GM12878 (cell line): ENCODE measurements around the gene TTI1. TPM values are rescaled to one million over a fixed set of nuclear protein-coding genes. Genes with fewer than 3 reads are reported as not detected.

Experiments used
- ATAC-seq: fragments of 200-7000 bp; cut with Tn5 transposase; 3 replicates; pipeline ENCODE4 v1.9.1; 2020; ENCODE audit warnings: mild to moderate bottlenecking, moderate library complexity
- BruUV-seq: library from RNA; stranded (reverse); fragments of 400-500 nt; replicated peaks from 2 replicates; lab custom pipeline; 2021; lab: Mats Ljungman, UMichigan
- CTCF ChIA-PET: fragments of 300-600 bp; sonication (Branson Sonifier 250); formaldehyde crosslinking; extraction: SDS; loops from one replicate; lab custom pipeline; 2021; ENCODE audit warnings: inconsistent platforms; lab: Yijun Ruan, JAX
- POLR2A ChIA-PET: fragments of 350-600 bp; formaldehyde crosslinking; extraction: SDS; loops from one replicate; lab custom pipeline; 2021; ENCODE audit warnings: inconsistent platforms; lab: Charles Lee
- RAD21 ChIA-PET: fragments of 300-600 bp; sonication (Branson Sonifier 250); formaldehyde crosslinking; loops from one replicate; lab custom pipeline; 2023; ENCODE audit warnings: antibody characterized with exemption; ENCODE audit not compliant: unreplicated experiment; lab: Charles Lee
- SMC1A ChIA-PET: fragments of 300-600 bp; sonication (Branson Sonifier 250); formaldehyde crosslinking; loops from one replicate; lab custom pipeline; 2023; ENCODE audit not compliant: unreplicated experiment, uncharacterized antibody; lab: Charles Lee
- DNase-seq: peaks from one replicate; pipeline ENCODE4 v3.0.0-alpha.2; 2011; ENCODE audit warnings: low read depth, low spot score
- FAIRE-seq: peaks from 3 replicates; lab custom pipeline; 2011; peaks lifted over from hg19 to GRCh38; lab: Jason Lieb, UNC
- H2AFZ ChIP-seq: 2 replicates; pipeline ENCODE4 v1.6.0; 2011; ENCODE audit warnings: low read depth, low read length, control low read depth; ENCODE audit not compliant: control insufficient read depth
- H3K27ac ChIP-seq: 2 replicates; pipeline ENCODE4 v1.5.1; 2011; ENCODE audit warnings: control low read depth; ENCODE audit not compliant: control insufficient read depth, insufficient read depth
- H3K27me3 ChIP-seq, 2 experiments: replicated peaks in 1 of 2; 2 replicates each; pipeline versions ENCODE4 v1.6.0 to v1.6.1; 2011; ENCODE audit warnings: low read length in 1 of 2; ENCODE audit not compliant: control insufficient read depth in 2 of 2, insufficient read depth in 2 of 2
- H3K36me3 ChIP-seq, 2 experiments: 2 replicates each; pipeline ENCODE4 v1.5.1; 2011; ENCODE audit warnings: low read length in 1 of 2; ENCODE audit not compliant: control insufficient read depth in 2 of 2, insufficient read depth in 2 of 2
- H3K4me1 ChIP-seq: 2 replicates; pipeline ENCODE4 v1.6.1; 2011; ENCODE audit warnings: mild to moderate bottlenecking, low read length, moderate library complexity, mixed read lengths; ENCODE audit not compliant: control insufficient read depth, insufficient read depth
- H3K4me2 ChIP-seq: 2 replicates; pipeline ENCODE4 v1.6.0; 2011; ENCODE audit warnings: control low read depth; ENCODE audit not compliant: control insufficient read depth, insufficient read depth
- H3K4me3 ChIP-seq: fragments of 200-600 bp; sonication (generic); 2 replicates; pipeline ENCODE4 v1.5.1; 2016
- H3K79me2 ChIP-seq: 2 replicates; pipeline ENCODE4 v1.6.0; 2011; ENCODE audit warnings: low read length; ENCODE audit not compliant: control insufficient read depth, insufficient read depth
- H3K9ac ChIP-seq: 2 replicates; pipeline ENCODE4 v1.8.0; 2011; ENCODE audit warnings: low read length, control low read depth, mixed read lengths; ENCODE audit not compliant: control insufficient read depth, insufficient read depth
- H3K9me3 ChIP-seq: replicated peaks from 3 replicates; pipeline ENCODE4 v1.5.1; 2011; ENCODE audit warnings: mild to moderate bottlenecking, low read length; ENCODE audit not compliant: control insufficient read depth, insufficient read depth
- H4K20me1 ChIP-seq: 2 replicates; pipeline ENCODE4 v1.6.0; 2011; ENCODE audit not compliant: control insufficient read depth, insufficient read depth
- IKZF1 ChIP-seq: fragments of 450-650 bp; conservative IDR thresholded peaks from 2 replicates; pipeline ENCODE4 v1.6.1; 2017; ENCODE audit warnings: antibody characterized with exemption, mild to moderate bottlenecking
- MEF2B ChIP-seq: fragments of 450-650 bp; IDR thresholded peaks from 2 replicates; pipeline ENCODE4 v1.6.1; 2018; ENCODE audit warnings: mild to moderate bottlenecking, moderate library complexity; ENCODE audit not compliant: partially characterized antibody, poor library complexity, severe bottlenecking
- NR2C2 ChIP-seq: IDR thresholded peaks from 2 replicates; pipeline ENCODE4 v1.6.1; 2011; ENCODE audit warnings: borderline replicate concordance, low read depth; ENCODE audit not compliant: control insufficient read depth, insufficient read length
- SMC3 ChIP-seq: IDR thresholded peaks from 2 replicates; pipeline ENCODE4 v1.6.1; 2011; ENCODE audit warnings: low read length, improper control_type of control experiment, borderline replicate concordance
- WGBS: methylation state at CpG from one replicate; pipeline ENCODE4 v1.1.6; 2016; ENCODE audit warnings: low lambda C conversion rate; ENCODE audit not compliant: insufficient replicate concordance, insufficient coverage; ENCODE audit errors: missing lambda C conversion rate; 5-methylcytosine and 5-hydroxymethylcytosine counted together
- in situ Hi-C: fragments of 300-500 bp; cut with MboI; formaldehyde crosslinking; loops from 9 replicates; pipeline ENCODE4 v1.14.3; 2018; ENCODE audit warnings: mixed read lengths
- intact Hi-C: fragments of 100-400 bp; cut with micrococcal nuclease; formaldehyde crosslinking; loops from one replicate; pipeline ENCODE4 v1.14.2; 2022; ENCODE audit not compliant: unreplicated experiment
- polyA plus RNA-seq, 11 experiments: library from polyadenylated mRNA; depleted of rRNA in 4 of 11; unstranded in 6 of 11; stranded (reverse) in 5 of 11; fragments of >200 nt; fragmentation: Nextera tagmentation in 4 of 11; fragmentation: Illumina TruSeq in 1 of 11; extraction: Ambion mirVana in 4 of 11; extraction: Trizol in 1 of 11; gene quantifications; 1 replicate in 1 of 11; 2 replicates in 10 of 11; pipeline versions ENCODE4 v1.2.1 to v1.2.3, GENCODE V29; 2011 to 2016; ENCODE audit warnings: inconsistent platforms in 2 of 11, missing spikeins in 2 of 11, low read depth in 1 of 11
- total RNA-seq, 4 experiments: library from RNA; depleted of rRNA in 3 of 4; stranded (reverse); fragments of >200 nt in 3 of 4; fragmentation: Illumina TruSeq in 1 of 4; extraction: Trizol in 1 of 4; gene quantifications; 2 replicates each; pipeline versions ENCODE4 v1.2.1 to v1.2.3, GENCODE V29; 2013 to 2021
- TF ChIP-seq, protein P1 (sequence below): IDR thresholded peaks from 2 replicates; pipeline ENCODE4 v1.6.1; 2011; ENCODE audit warnings: borderline replicate concordance, low read depth, mild to moderate bottlenecking, moderate library complexity, mixed read lengths, low read length; ENCODE audit not compliant: insufficient read depth; ENCODE audit errors: extremely low read length
- TF ChIP-seq, protein P2 (sequence below): fragments of 150-350 bp; IDR thresholded peaks from 2 replicates; pipeline ENCODE4 v1.6.1; 2016; ENCODE audit warnings: low read depth, low read length

Gene TTI1
- total and polyA plus RNA-seq, 10 of the 15 experiments (the other 5 are each of a cell fraction or from before 2014, with no cell fraction given) = 5.3 to 44.6 (median 24.9) TPM

DNA sequence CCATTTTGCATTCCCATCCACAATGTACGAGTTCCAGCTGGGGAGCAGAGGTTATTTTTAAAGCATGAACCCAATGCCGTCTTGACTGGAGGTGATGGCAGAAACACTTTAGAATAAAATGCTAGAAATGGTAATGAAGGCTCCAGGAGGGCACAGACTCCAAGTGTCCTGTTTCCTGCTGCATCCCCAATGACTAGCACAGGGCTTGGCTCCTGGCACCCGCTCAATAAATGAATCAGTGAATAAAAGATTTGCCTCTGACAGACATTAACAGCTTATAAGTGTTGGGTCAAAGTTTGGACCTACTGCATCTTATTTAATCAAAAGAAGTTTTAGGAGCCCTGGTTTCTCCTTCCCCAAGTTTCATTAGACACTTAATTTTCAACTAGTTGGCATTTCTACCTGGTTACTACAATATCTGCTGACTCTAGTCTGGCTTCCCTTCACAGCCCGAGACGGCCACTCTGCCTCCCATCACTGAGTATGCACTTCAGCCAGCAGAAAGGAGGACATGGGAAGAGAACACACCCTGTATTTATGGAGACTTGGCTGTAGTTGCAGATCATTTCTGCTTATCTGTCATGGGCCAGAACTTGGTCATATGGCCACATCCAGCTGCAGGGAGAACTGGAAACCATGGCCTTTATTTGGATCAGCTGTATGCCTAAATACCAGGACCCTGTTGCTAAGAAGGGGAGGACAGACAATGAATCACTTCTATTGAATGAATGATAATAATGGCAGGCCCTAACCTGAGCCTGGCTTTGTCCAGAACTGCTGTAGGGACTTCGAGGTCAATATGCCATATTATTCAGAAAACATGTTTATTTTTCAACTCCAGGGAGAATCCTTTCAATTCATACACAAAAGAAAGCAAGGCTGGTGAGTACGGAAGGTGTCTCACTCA lies 63.1 kb downstream of the TTI1 start:
- ChIA-PET RAD21 (no interaction called here), CTCF (no interaction called here), POLR2A (no interaction called here), SMC1A (no interaction called here)
- DNase-seq (no peak), FAIRE-seq (no peak), ATAC-seq (no peak)
- WGBS = 62% methylated on average over 7 of the region's 7 CpGs
- Histone ChIP-seq H3K79me2 (no peaks in the 10 kb centered on the region), H3K27me3 (no peaks in the 10 kb centered on the region), H3K4me3 (no peak overlapping the region), H3K9ac (no peak overlapping the region), H4K20me1 (no peaks in the 10 kb centered on the region), H3K4me2 (no peak overlapping the region), H3K36me3 (no peaks in the 10 kb centered on the region), H3K9me3 (no peaks in the 10 kb centered on the region; the same call in 2 of the 3 replicates), H2AFZ (no peak overlapping the region), H3K4me1 (no peaks in the 10 kb centered on the region; the same call in 1 of the 2 replicates), H3K27ac (no peak overlapping the region)
- intact Hi-C loops = no loop called here
- BruUV-seq = no TSS peak
- in situ Hi-C loops = no loop called here
- TF ChIP-seq, protein P1, sequence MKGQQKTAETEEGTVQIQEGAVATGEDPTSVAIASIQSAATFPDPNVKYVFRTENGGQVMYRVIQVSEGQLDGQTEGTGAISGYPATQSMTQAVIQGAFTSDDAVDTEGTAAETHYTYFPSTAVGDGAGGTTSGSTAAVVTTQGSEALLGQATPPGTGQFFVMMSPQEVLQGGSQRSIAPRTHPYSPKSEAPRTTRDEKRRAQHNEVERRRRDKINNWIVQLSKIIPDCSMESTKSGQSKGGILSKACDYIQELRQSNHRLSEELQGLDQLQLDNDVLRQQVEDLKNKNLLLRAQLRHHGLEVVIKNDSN = no peak
- TF ChIP-seq IKZF1 = no peak
- no peak for TF ChIP-seq SMC3

DNA sequence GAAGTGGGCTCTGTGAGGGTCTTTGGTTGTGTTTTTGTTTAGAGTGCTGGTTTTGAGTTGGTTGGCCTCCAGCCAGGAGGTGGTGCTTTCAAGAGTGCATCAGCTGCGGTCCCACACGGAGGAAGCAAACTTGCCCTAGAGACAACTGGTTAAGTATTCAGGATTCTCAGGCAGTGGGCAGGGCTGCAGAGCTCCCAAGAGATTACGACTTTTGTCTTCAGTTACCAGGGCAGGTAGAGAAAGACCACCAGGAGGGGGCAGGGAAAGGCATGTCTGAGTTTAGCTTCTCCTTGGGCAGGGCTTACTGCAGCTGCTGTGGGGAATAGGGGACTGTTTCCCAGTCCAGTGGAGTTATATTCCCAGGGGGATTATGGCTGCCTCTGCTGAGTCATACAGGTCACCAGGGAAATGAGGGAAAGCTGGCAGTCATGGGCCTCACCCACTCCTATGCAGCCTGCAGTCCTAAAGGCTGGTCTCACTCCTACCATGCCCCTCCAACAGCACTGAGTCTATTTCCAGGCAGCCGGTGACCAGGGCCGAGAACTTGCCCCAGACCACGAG lies 64.3 kb downstream of the TTI1 start:
- Histone ChIP-seq H3K4me3 (no peak overlapping the region), H2AFZ (no peak overlapping the region), H3K27me3 (no peaks in the 10 kb centered on the region), H3K4me2 (no peak overlapping the region), H3K27ac (no peak overlapping the region), H3K9ac (no peak overlapping the region), H3K79me2 (no peaks in the 10 kb centered on the region), H3K9me3 (no peaks in the 10 kb centered on the region; the same call in 2 of the 3 replicates), H4K20me1 (no peaks in the 10 kb centered on the region), H3K4me1 (no peaks in the 10 kb centered on the region; the same call in 1 of the 2 replicates), H3K36me3 (no peaks in the 10 kb centered on the region)
- peak; percentile 10 for TF ChIP-seq MEF2B
- TF ChIP-seq, protein P2, sequence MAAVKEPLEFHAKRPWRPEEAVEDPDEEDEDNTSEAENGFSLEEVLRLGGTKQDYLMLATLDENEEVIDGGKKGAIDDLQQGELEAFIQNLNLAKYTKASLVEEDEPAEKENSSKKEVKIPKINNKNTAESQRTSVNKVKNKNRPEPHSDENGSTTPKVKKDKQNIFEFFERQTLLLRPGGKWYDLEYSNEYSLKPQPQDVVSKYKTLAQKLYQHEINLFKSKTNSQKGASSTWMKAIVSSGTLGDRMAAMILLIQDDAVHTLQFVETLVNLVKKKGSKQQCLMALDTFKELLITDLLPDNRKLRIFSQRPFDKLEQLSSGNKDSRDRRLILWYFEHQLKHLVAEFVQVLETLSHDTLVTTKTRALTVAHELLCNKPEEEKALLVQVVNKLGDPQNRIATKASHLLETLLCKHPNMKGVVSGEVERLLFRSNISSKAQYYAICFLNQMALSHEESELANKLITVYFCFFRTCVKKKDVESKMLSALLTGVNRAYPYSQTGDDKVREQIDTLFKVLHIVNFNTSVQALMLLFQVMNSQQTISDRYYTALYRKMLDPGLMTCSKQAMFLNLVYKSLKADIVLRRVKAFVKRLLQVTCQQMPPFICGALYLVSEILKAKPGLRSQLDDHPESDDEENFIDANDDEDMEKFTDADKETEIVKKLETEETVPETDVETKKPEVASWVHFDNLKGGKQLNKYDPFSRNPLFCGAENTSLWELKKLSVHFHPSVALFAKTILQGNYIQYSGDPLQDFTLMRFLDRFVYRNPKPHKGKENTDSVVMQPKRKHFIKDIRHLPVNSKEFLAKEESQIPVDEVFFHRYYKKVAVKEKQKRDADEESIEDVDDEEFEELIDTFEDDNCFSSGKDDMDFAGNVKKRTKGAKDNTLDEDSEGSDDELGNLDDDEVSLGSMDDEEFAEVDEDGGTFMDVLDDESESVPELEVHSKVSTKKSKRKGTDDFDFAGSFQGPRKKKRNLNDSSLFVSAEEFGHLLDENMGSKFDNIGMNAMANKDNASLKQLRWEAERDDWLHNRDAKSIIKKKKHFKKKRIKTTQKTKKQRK = no peak
- TF ChIP-seq NR2C2 = no peak
- ChIA-PET RAD21 (no interaction called here), POLR2A (no interaction called here), CTCF (no interaction called here), SMC1A (interaction anchor here (0.7 kb wide), 1 partner anchor 265 kb away, joined by 3 read pairs; no protein-coding TSS in a partner anchor)
- ATAC-seq = no peak
- in situ Hi-C loops = no loop called here
- intact Hi-C loops = no loop called here
- FAIRE-seq = no peak
- DNase-seq = no peak
- BruUV-seq = no TSS peak
- WGBS = 48% methylated on average over 5 of the region's 6 CpGs
